IPS-18a (cell line): ENCODE data around the gene ESPNL.
"Not testable (repeated sequence)": the region's sequence is repeated elsewhere in the genome, so short reads cannot be mapped to it uniquely, and the experiment has no call there.

Experiments used
- H3K27ac ChIP-seq: one replicate; pipeline ENCODE4 v1.5.1; 2013; ENCODE audit warnings: low read length
- H3K27me3 ChIP-seq: one replicate; pipeline ENCODE4 v1.6.1; 2013; ENCODE audit warnings: mild to moderate bottlenecking, low read length; ENCODE audit not compliant: control insufficient read depth, insufficient read depth
- H3K36me3 ChIP-seq: one replicate; pipeline ENCODE4 v1.6.1; 2013; ENCODE audit warnings: low read depth, low read length; ENCODE audit not compliant: control insufficient read depth
- H3K4me1 ChIP-seq: one replicate; pipeline ENCODE4 v1.6.1; 2013; ENCODE audit warnings: low read depth, low read length; ENCODE audit not compliant: control insufficient read depth
- H3K4me3 ChIP-seq: one replicate; pipeline ENCODE4 v1.5.1; 2013; ENCODE audit warnings: low read length
- H3K9ac ChIP-seq: one replicate; pipeline ENCODE4 v1.6.1; 2013; ENCODE audit warnings: mild to moderate bottlenecking, low read length, moderate library complexity
- H3K9me3 ChIP-seq: one replicate; pipeline ENCODE4 v1.6.1; 2013; ENCODE audit warnings: low read depth, low read length; ENCODE audit not compliant: control insufficient read depth

The ESPNL gene

GRCh38 chr2:238164906-238165287, 64.8 kb downstream of the ESPNL start:
- peaks cover 41% of the 10 kb centered on the region for H3K27me3 ChIP-seq
- H3K27ac ChIP-seq = no peak overlapping the region
- H3K9me3 ChIP-seq = no peaks in the 10 kb centered on the region
- no peak overlapping the region for H3K4me3 ChIP-seq
- H3K36me3 ChIP-seq = peaks cover 8% of the 10 kb centered on the region
- no peaks in the 10 kb centered on the region for H3K4me1 ChIP-seq
- H3K9ac ChIP-seq = no peak overlapping the region

- H3K9ac ChIP-seq = no peak overlapping the region
- H3K27me3 ChIP-seq = peaks cover 39% of the 10 kb centered on the region
- no peak overlapping the region for H3K4me3 ChIP-seq
- no peaks in the 10 kb centered on the region for H3K9me3 ChIP-seq
- H3K4me1 ChIP-seq = no peaks in the 10 kb centered on the region
- H3K36me3 ChIP-seq = peaks cover 12% of the 10 kb centered on the region
- H3K27ac ChIP-seq = no peak overlapping the region
Measured at GRCh38 chr2:238165288-238165921, 65.3 kb downstream of the ESPNL start.

- Histone ChIP-seq H3K36me3 (peaks cover 16% of the 10 kb centered on the region), H3K27me3 (peaks cover 31% of the 10 kb centered on the region), H3K4me3 (no peak overlapping the region), H3K4me1 (no peaks in the 10 kb centered on the region), H3K27ac (no peak overlapping the region), H3K9ac (no peak overlapping the region), H3K9me3 (no peaks in the 10 kb centered on the region)
Measured at GRCh38 chr2:238166391-238167343, 66.5 kb downstream of the ESPNL start.

GRCh38 chr2:238167344-238167715, 67.2 kb downstream of the ESPNL start:
- H3K4me1 ChIP-seq = no peaks in the 10 kb centered on the region
- no peak overlapping the region for H3K27ac ChIP-seq

GRCh38 chr2:238167761-238168160, 67.6 kb downstream of the ESPNL start:
- Histone ChIP-seq H3K36me3 (peaks cover 17% of the 10 kb centered on the region), H3K4me3 (no peak overlapping the region), H3K9ac (no peak overlapping the region), H3K9me3 (no peaks in the 10 kb centered on the region), H3K27ac (no peak overlapping the region), H3K4me1 (no peaks in the 10 kb centered on the region), H3K27me3 (peaks cover 23% of the 10 kb centered on the region)

More at GRCh38 chr2:238167344-238167715, 67.2 kb downstream of the ESPNL start:
- Histone ChIP-seq H3K27me3 (peaks cover 27% of the 10 kb centered on the region), H3K9ac (no peak overlapping the region), H3K9me3 (no peaks in the 10 kb centered on the region), H3K4me3 (no peak overlapping the region), H3K36me3 (peaks cover 17% of the 10 kb centered on the region)

GRCh38 chr2:238168196-238169047, 68.3 kb downstream of the ESPNL start:
- no peaks in the 10 kb centered on the region for H3K9me3 ChIP-seq
- no peak overlapping the region for H3K9ac ChIP-seq
- H3K4me1 ChIP-seq = no peaks in the 10 kb centered on the region
- H3K36me3 ChIP-seq = peaks cover 21% of the 10 kb centered on the region
- peaks cover 17% of the 10 kb centered on the region for H3K27me3 ChIP-seq
- no peak overlapping the region for H3K4me3 ChIP-seq
- H3K27ac ChIP-seq = no peak overlapping the region

GRCh38 chr2:238169048-238169707, 69.0 kb downstream of the ESPNL start:
- Histone ChIP-seq H3K9ac (no peak overlapping the region), H3K27ac (no peak overlapping the region), H3K4me3 (no peak overlapping the region), H3K27me3 (peaks cover 9% of the 10 kb centered on the region), H3K4me1 (no peaks in the 10 kb centered on the region), H3K36me3 (peaks cover 28% of the 10 kb centered on the region), H3K9me3 (no peaks in the 10 kb centered on the region)

GRCh38 chr2:238169708-238170251, 69.6 kb downstream of the ESPNL start:
- H3K4me3 ChIP-seq = no peak overlapping the region
- no peak overlapping the region for H3K9ac ChIP-seq
- peaks cover 31% of the 10 kb centered on the region for H3K36me3 ChIP-seq

GRCh38 chr2:238170386-238171071, 70.4 kb downstream of the ESPNL start:
- H3K4me1 ChIP-seq = no peaks in the 10 kb centered on the region
- H3K9ac ChIP-seq = no peak overlapping the region
- no peak overlapping the region for H3K4me3 ChIP-seq
- H3K27ac ChIP-seq = no peak overlapping the region
- H3K27me3 ChIP-seq = no peaks in the 10 kb centered on the region
- no peaks in the 10 kb centered on the region for H3K9me3 ChIP-seq
- H3K36me3 ChIP-seq = peaks cover 31% of the 10 kb centered on the region

More at GRCh38 chr2:238169708-238170251, 69.6 kb downstream of the ESPNL start:
- H3K27me3 ChIP-seq = peaks cover 3% of the 10 kb centered on the region
- no peaks in the 10 kb centered on the region for H3K4me1 ChIP-seq
- no peak overlapping the region for H3K27ac ChIP-seq
- H3K9me3 ChIP-seq = no peaks in the 10 kb centered on the region

- not testable (repeated sequence) for H3K9me3 ChIP-seq, H3K4me1 ChIP-seq, H3K9ac ChIP-seq, H3K4me3 ChIP-seq, H3K27ac ChIP-seq, H3K27me3 ChIP-seq
- H3K36me3 ChIP-seq = peaks cover 31% of the 10 kb centered on the region
Measured at GRCh38 chr2:238171072-238171431, 70.9 kb downstream of the ESPNL start.
